HepG2 (cell line): Measurements from ENCODE around the gene CCNL1. TPM values are rescaled to one million over a fixed set of nuclear protein-coding genes. Genes with fewer than 3 reads are reported as not detected.

ENCODE experiments used
- GTF2F1 ChIP-seq: fragments of 150-350 bp; IDR thresholded peaks from 2 replicates; pipeline ENCODE4 v1.6.1; 2014; ENCODE audit warnings: low read length
- HDAC2 ChIP-seq: sonication (generic); formaldehyde crosslinking; IDR thresholded peaks from 2 replicates; pipeline ENCODE4 v1.4.0; 2020; ENCODE audit warnings: missing genetic modification reagents
- HINFP ChIP-seq: sonication (generic); formaldehyde crosslinking; IDR thresholded peaks from 2 replicates; pipeline ENCODE4 v1.4.0; 2020; ENCODE audit warnings: low read depth, mild to moderate bottlenecking, missing genetic modification reagents
- PRDM10 ChIP-seq: sonication (generic); formaldehyde crosslinking; IDR thresholded peaks from 2 replicates; pipeline ENCODE4 v1.4.0; 2020; ENCODE audit warnings: low read depth, missing genetic modification reagents
- SAFB2 ChIP-seq: sonication (generic); formaldehyde crosslinking; IDR thresholded peaks from 2 replicates; pipeline ENCODE4 v1.5.1; 2020; ENCODE audit warnings: missing genetic modification reagents, low read depth, mild to moderate bottlenecking, borderline replicate concordance
- SP4 ChIP-seq: sonication (generic); formaldehyde crosslinking; IDR thresholded peaks from 2 replicates; pipeline ENCODE4 v1.8.1; 2023; ENCODE audit warnings: mild to moderate bottlenecking, missing genetic modification reagents
- TCF12 ChIP-seq, 2 experiments: fragments of 450-650 bp in 1 of 2; sonication (generic) in 1 of 2; formaldehyde crosslinking in 1 of 2; IDR thresholded peaks; 2 replicates each; pipeline versions ENCODE4 v1.6.1 to v1.8.0; 2017 to 2022; ENCODE audit warnings: antibody characterized with exemption in 1 of 2, mild to moderate bottlenecking in 1 of 2, missing genetic modification reagents in 1 of 2, moderate library complexity in 1 of 2
- THAP8 ChIP-seq: sonication (generic); formaldehyde crosslinking; IDR thresholded peaks from 2 replicates; pipeline ENCODE4 v1.5.1; 2020; ENCODE audit warnings: missing genetic modification reagents, mild to moderate bottlenecking, borderline replicate concordance
- ZFP82 ChIP-seq: sonication (generic); formaldehyde crosslinking; IDR thresholded peaks from 2 replicates; pipeline ENCODE4 v1.5.1; 2020; ENCODE audit warnings: mild to moderate bottlenecking, missing genetic modification reagents, borderline replicate concordance
- ZGPAT ChIP-seq: IDR thresholded peaks from 2 replicates; pipeline ENCODE4 v1.6.1; 2016; ENCODE audit warnings: mild to moderate bottlenecking
- ZNF101 ChIP-seq: sonication (generic); formaldehyde crosslinking; IDR thresholded peaks from 2 replicates; pipeline ENCODE4 v1.4.0; 2020; ENCODE audit warnings: mild to moderate bottlenecking, low read depth, missing genetic modification reagents, borderline replicate concordance
- ZNF383 ChIP-seq: sonication (generic); formaldehyde crosslinking; IDR thresholded peaks from 2 replicates; pipeline ENCODE4 v1.4.0; 2020; ENCODE audit warnings: missing genetic modification reagents, mild to moderate bottlenecking, borderline replicate concordance
- ZNF609 ChIP-seq: sonication (generic); formaldehyde crosslinking; IDR thresholded peaks from 2 replicates; pipeline ENCODE4 v1.4.0; 2020; ENCODE audit warnings: mild to moderate bottlenecking, missing genetic modification reagents, borderline replicate concordance
- ZNF788 ChIP-seq: sonication (generic); formaldehyde crosslinking; IDR thresholded peaks from 2 replicates; pipeline ENCODE4 v1.5.0; 2020; ENCODE audit warnings: mild to moderate bottlenecking, missing genetic modification reagents, borderline replicate concordance
- polyA plus RNA-seq, 8 experiments: library from polyadenylated mRNA; depleted of rRNA in 3 of 8; stranded (reverse) in 7 of 8; unstranded in 1 of 8; fragments of >200 nt; fragmentation: Illumina TruSeq in 4 of 8; extraction: Trizol in 4 of 8; gene quantifications; 2 replicates each; pipeline versions ENCODE4 v1.2.1 to v1.2.3, GENCODE V29; 2011 to 2016; ENCODE audit warnings: low read depth in 4 of 8, missing spikeins in 1 of 8, mixed read lengths in 1 of 8; ENCODE audit not compliant: insufficient read depth in 1 of 8
- total RNA-seq, 5 experiments: library from RNA; depleted of rRNA; stranded (reverse); fragments of >200 nt; fragmentation: Illumina TruSeq; extraction: Trizol; gene quantifications; 2 replicates each; pipeline ENCODE4 v1.2.3, GENCODE V29; 2016; ENCODE audit warnings: low read depth in 1 of 5

The CCNL1 gene
- total and polyA plus RNA-seq, 2 of the 13 experiments (the other 11 are each of a cell fraction or from before 2014, with no cell fraction given), result 151 to 303 TPM

GRCh38 chr3:157174649-157175498, 14.9 kb upstream of the CCNL1 start (continued):
- TF ChIP-seq TCF12 (IDR thresholded peaks at IDR 0.05), result no peak
- peak; percentile 95 for TF ChIP-seq TCF12 (CRISPR knock-in tag; IDR thresholded peaks at IDR 0.05)
- TF ChIP-seq ZGPAT (CRISPR knock-in tag), result peak; percentile 99
- TF ChIP-seq HDAC2 (CRISPR knock-in tag), result peak; percentile 93
- 0 out of 2 replicates have a peak, but pooled peaks have one; percentile 26 for TF ChIP-seq ZNF101 (CRISPR knock-in tag)
- peak; percentile 73; the same call in 1 of the 2 replicates for TF ChIP-seq THAP8 (CRISPR knock-in tag)
- no peak; the same call in 1 of the 2 replicates for TF ChIP-seq GTF2F1
- peak; percentile 86 for TF ChIP-seq ZNF609 (CRISPR knock-in tag)
- peak; percentile 95; the same call in 1 of the 2 replicates for TF ChIP-seq ZNF383 (CRISPR knock-in tag)
- peak; percentile 97 for TF ChIP-seq ZNF788 (CRISPR knock-in tag)
- TF ChIP-seq SAFB2 (CRISPR knock-in tag), result no peak; the same call in 1 of the 2 replicates
- peak; percentile 90 for TF ChIP-seq SP4 (CRISPR knock-in tag)
- TF ChIP-seq HINFP (CRISPR knock-in tag), result peak; percentile 86; the same call in 1 of the 2 replicates
- TF ChIP-seq ZFP82 (CRISPR knock-in tag), result 0 out of 2 replicates have a peak, but pooled peaks have one; percentile 63
- TF ChIP-seq PRDM10 (CRISPR knock-in tag), result peak; percentile 66; the same call in 1 of the 2 replicates
